Activated CD8-positive, alpha-beta memory T cell treated with anti-CD3 and anti-CD28 coated beads, Interleukin-2, amount 50 U/mL, for 48 hours (primary cell): ENCODE data around the gene ZNF618.

Experiments
- DNase-seq: peaks from one replicate; pipeline ENCODE4 v3.0.0-alpha.2; 2020

Gene ZNF618

GRCh38 chr9:113934829-113935676 lies 58.9 kb downstream of the ZNF618 start:
- peak; percentile 32 for DNase-seq

GRCh38 chr9:113935677-113936380 lies 59.7 kb downstream of the ZNF618 start:
- peak; percentile 4 for DNase-seq

GRCh38 chr9:113940077-113940476 lies 64.0 kb downstream of the ZNF618 start:
- DNase-seq = no peak

GRCh38 chr9:113941056-113941455 lies 64.9 kb downstream of the ZNF618 start:
- no peak for DNase-seq

- no peak for DNase-seq
These were observed 65.4 kb downstream of the ZNF618 start for GRCh38 chr9:113941526-113941925.

GRCh38 chr9:113943112-113944009 lies 67.3 kb downstream of the ZNF618 start:
- DNase-seq = no peak

- DNase-seq = no peak
These were observed 69.7 kb downstream of the ZNF618 start for GRCh38 chr9:113945784-113946183.

GRCh38 chr9:113946496-113947115 lies 70.5 kb downstream of the ZNF618 start:
- DNase-seq = no peak

GRCh38 chr9:113947941-113948340 lies 71.8 kb downstream of the ZNF618 start:
- no peak for DNase-seq

GRCh38 chr9:113948891-113949570 lies 72.9 kb downstream of the ZNF618 start:
- no peak for DNase-seq

- DNase-seq = no peak
These were observed 73.5 kb downstream of the ZNF618 start for GRCh38 chr9:113949571-113950078.

- DNase-seq = no peak
These were observed 74.3 kb downstream of the ZNF618 start for GRCh38 chr9:113950195-113951031.

- no peak for DNase-seq
These were observed 74.9 kb downstream of the ZNF618 start for GRCh38 chr9:113951032-113951372.

GRCh38 chr9:113952676-113953075 lies 76.6 kb downstream of the ZNF618 start:
- no peak for DNase-seq

GRCh38 chr9:113953531-113953930 lies 77.4 kb downstream of the ZNF618 start:
- DNase-seq = no peak

GRCh38 chr9:113954591-113954990 lies 78.5 kb downstream of the ZNF618 start:
- DNase-seq = no peak

GRCh38 chr9:113955076-113955752 lies 79.1 kb downstream of the ZNF618 start:
- DNase-seq = no peak

GRCh38 chr9:113956901-113957300 lies 80.8 kb downstream of the ZNF618 start:
- no peak for DNase-seq

- no peak for DNase-seq
These were observed 81.2 kb downstream of the ZNF618 start for GRCh38 chr9:113957351-113957750.

- DNase-seq = no peak
These were observed 81.8 kb downstream of the ZNF618 start for GRCh38 chr9:113957821-113958341.
